Caco-2 (cell line): ENCODE measurements around the gene TMEM131L. TPM values are rescaled to one million over a fixed set of nuclear protein-coding genes. Genes with fewer than 3 reads are reported as not detected.

ENCODE experiments used
- BruUV-seq: library from RNA; stranded (reverse); fragments of 400-500 nt; replicated peaks from 2 replicates; lab custom pipeline; 2021; lab: Mats Ljungman, UMichigan
- CTCF ChIA-PET: fragments of 300-600 bp; sonication (Branson Sonifier 250); formaldehyde crosslinking; loops from one replicate; lab custom pipeline; 2022; ENCODE audit warnings: antibody characterized with exemption; lab: Charles Lee
- POLR2A ChIA-PET: fragments of 300-600 bp; sonication (Branson Sonifier 250); formaldehyde crosslinking; loops from one replicate; lab custom pipeline; 2022; ENCODE audit warnings: antibody characterized with exemption; lab: Charles Lee
- DNase-seq, 2 experiments: peaks; one replicate each; pipeline versions ENCODE4 v3.0.0 to v3.0.0-alpha.2; 2020 to 2022
- H3K27me3 ChIP-seq: replicated peaks from 2 replicates; pipeline ENCODE4 v1.6.0; 2011; ENCODE audit warnings: low read length; ENCODE audit not compliant: control insufficient read depth, insufficient read depth
- H3K36me3 ChIP-seq: 2 replicates; pipeline ENCODE4 v1.5.1; 2011; ENCODE audit warnings: low read length; ENCODE audit not compliant: control insufficient read depth, insufficient read depth
- H3K4me1 ChIP-seq: fragments of 250-450 bp; sonication (Bioruptor Pico); 2 replicates; pipeline ENCODE4 v1.5.1; 2020; ENCODE audit warnings: mild to moderate bottlenecking
- H3K4me3 ChIP-seq: 2 replicates; pipeline ENCODE4 v1.5.1; 2011; ENCODE audit warnings: low read depth, mild to moderate bottlenecking, control low read depth, low read length
- H3K9me3 ChIP-seq: fragments of 250-450 bp; sonication (Bioruptor Pico); 2 replicates; pipeline ENCODE4 v1.5.1; 2020; ENCODE audit warnings: mild to moderate bottlenecking, moderate library complexity
- H3K27ac Mint-ChIP-seq: one replicate; pipeline ENCODE4 v1.8.0; 2022; ENCODE audit warnings: mixed read lengths; ENCODE audit not compliant: unreplicated experiment
- H3K27me3 Mint-ChIP-seq: one replicate; pipeline ENCODE4 v1.8.0; 2022; ENCODE audit warnings: mixed read lengths; ENCODE audit not compliant: insufficient read depth, unreplicated experiment
- H3K36me3 Mint-ChIP-seq: one replicate; pipeline ENCODE4 v1.8.0; 2022; ENCODE audit warnings: mild to moderate bottlenecking, mixed read lengths; ENCODE audit not compliant: insufficient read depth, unreplicated experiment
- H3K4me1 Mint-ChIP-seq: one replicate; pipeline ENCODE4 v1.8.0; 2022; ENCODE audit warnings: low read depth, mixed read lengths; ENCODE audit not compliant: unreplicated experiment
- H3K4me3 Mint-ChIP-seq: one replicate; pipeline ENCODE4 v1.8.0; 2022; ENCODE audit warnings: mild to moderate bottlenecking, moderate library complexity, mixed read lengths; ENCODE audit not compliant: unreplicated experiment
- H3K9me3 Mint-ChIP-seq: one replicate; pipeline ENCODE4 v1.8.0; 2022; ENCODE audit warnings: mixed read lengths; ENCODE audit not compliant: unreplicated experiment
- intact Hi-C: fragments of 100-400 bp; cut with micrococcal nuclease; formaldehyde crosslinking; loops from one replicate; pipeline ENCODE4 v1.10.0; 2022; ENCODE audit not compliant: unreplicated experiment
- total RNA-seq: library from RNA; stranded (reverse); gene quantifications from 2 replicates; pipeline ENCODE4 v1.2.3, GENCODE V29; 2022
- TF ChIP-seq, protein P1 (sequence below), 2 experiments: fragments of 200-600 bp in 1 of 2; IDR thresholded peaks; 1 replicate in 1 of 2; 2 replicates in 1 of 2; pipeline versions ENCODE4 v1.5.1 to v1.8.0; 2011 to 2022; ENCODE audit warnings: antibody characterized with exemption in 1 of 2, control low read depth in 1 of 2, inconsistent platforms in 1 of 2, low read depth in 1 of 2, low read length in 1 of 2, mild to moderate bottlenecking in 1 of 2, moderate library complexity in 1 of 2; ENCODE audit not compliant: insufficient read depth in 1 of 2, severe bottlenecking in 1 of 2, unreplicated experiment in 1 of 2

The TMEM131L gene
- total RNA-seq, 1 experiment from 2014 or later, result 20.8 TPM

DNA sequence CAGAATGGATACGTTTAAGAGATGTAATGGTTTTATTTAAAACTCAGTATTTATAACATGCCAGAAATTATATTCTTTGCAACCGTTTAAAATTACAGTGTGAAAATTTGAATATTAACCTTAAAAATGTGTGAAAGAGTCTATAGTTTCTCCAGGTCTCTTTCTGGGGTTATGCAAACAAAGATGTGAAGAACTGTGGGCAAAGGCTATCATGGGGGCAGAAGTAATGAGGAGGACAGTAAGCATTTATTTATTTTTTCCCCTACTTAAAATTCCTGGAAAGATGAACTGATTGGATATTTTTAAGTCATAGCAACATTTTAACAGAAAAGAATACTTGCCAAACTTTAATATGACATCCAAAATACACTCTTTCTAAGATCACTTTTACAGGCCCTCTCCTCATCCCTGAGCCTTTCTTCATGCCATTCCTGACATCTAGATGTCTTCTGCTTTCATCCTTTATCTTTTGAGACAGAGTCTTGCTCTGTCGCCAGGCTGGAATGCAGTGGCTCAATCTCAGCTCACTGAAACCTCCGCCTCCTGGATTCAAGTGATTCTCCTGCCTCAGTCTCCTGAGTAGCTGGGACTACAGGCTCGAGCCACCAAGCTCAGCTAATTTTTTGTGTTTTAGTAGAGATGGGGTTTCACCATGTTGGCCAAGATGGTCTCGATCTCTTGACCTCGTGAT is 46.1 kb downstream of the TMEM131L start:
- peaks cover 29% of the 10 kb centered on the region for H3K4me1 Mint-ChIP-seq
- TF ChIP-seq, protein P1, sequence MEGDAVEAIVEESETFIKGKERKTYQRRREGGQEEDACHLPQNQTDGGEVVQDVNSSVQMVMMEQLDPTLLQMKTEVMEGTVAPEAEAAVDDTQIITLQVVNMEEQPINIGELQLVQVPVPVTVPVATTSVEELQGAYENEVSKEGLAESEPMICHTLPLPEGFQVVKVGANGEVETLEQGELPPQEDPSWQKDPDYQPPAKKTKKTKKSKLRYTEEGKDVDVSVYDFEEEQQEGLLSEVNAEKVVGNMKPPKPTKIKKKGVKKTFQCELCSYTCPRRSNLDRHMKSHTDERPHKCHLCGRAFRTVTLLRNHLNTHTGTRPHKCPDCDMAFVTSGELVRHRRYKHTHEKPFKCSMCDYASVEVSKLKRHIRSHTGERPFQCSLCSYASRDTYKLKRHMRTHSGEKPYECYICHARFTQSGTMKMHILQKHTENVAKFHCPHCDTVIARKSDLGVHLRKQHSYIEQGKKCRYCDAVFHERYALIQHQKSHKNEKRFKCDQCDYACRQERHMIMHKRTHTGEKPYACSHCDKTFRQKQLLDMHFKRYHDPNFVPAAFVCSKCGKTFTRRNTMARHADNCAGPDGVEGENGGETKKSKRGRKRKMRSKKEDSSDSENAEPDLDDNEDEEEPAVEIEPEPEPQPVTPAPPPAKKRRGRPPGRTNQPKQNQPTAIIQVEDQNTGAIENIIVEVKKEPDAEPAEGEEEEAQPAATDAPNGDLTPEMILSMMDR (IDR thresholded peaks at IDR 0.05; ENCODE audit: insufficient read depth in 1 of 2, low read depth in 1 of 2, low read length in 1 of 2, severe bottlenecking in 1 of 2, unreplicated experiment in 1 of 2), result no peak
- H3K27ac Mint-ChIP-seq, result peak overlapping the region; percentile 56
- Histone ChIP-seq H3K36me3 (no peaks in the 10 kb centered on the region), H3K4me3 (no peak overlapping the region), H3K27me3 (no peaks in the 10 kb centered on the region), H3K4me1 (peaks cover 68% of the 10 kb centered on the region), H3K9me3 (no peaks in the 10 kb centered on the region)
- DNase-seq, result peak; percentile 67 to 75
- POLR2A ChIA-PET, result interaction anchor here (0.6 kb wide), 1 partner anchor 47 kb away, joined by 11 read pairs; no protein-coding TSS in a partner anchor
- no peaks in the 10 kb centered on the region for H3K9me3 Mint-ChIP-seq
- H3K36me3 Mint-ChIP-seq, result peaks cover 4% of the 10 kb centered on the region
- BruUV-seq, result no TSS peak
- CTCF ChIA-PET, result interaction anchor here (0.7 kb wide), 1 partner anchor 19 kb away, joined by 3 read pairs; no protein-coding TSS in a partner anchor
- intact Hi-C loops, result loop anchor here (1.0 kb wide), 2 partner anchors 9 to 167 kb away; no protein-coding TSS in a partner anchor
- H3K4me3 Mint-ChIP-seq, result peak overlapping the region; percentile 6
- no peaks in the 10 kb centered on the region for H3K27me3 Mint-ChIP-seq

DNA sequence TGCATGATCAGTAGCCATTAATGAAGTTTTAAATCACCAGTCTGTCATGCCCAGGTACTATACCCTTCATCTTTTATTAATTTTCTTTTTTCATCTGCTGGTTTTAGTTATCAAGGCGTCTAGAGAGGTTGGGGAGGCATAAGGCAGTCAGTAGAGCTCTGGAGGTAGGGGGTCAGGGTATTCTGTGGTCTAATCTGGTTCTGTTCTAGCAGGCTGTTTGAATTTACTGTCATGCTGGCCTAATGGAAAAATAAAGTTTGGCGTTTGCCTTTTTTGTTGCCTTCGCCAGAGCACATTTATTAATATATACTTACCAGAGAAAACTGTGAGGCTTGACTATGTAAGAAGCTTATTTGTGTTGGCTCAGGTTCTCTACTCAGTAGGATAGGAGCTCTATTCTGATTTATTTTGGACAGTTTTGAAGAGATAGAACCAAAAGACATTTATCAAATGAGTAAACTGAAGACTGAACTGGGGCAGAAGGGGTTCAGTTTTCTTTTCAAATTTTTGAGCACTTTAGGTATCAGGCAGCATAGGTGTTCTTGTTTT is 46.9 kb downstream of the TMEM131L start:
- ChIA-PET CTCF (interaction anchor here (0.7 kb wide), 1 partner anchor 18 kb away, joined by 3 read pairs; no protein-coding TSS in a partner anchor), POLR2A (interaction anchor here (0.6 kb wide), 1 partner anchor 48 kb away, joined by 11 read pairs; no protein-coding TSS in a partner anchor)
- BruUV-seq, result TSS peak; percentile 75

DNA sequence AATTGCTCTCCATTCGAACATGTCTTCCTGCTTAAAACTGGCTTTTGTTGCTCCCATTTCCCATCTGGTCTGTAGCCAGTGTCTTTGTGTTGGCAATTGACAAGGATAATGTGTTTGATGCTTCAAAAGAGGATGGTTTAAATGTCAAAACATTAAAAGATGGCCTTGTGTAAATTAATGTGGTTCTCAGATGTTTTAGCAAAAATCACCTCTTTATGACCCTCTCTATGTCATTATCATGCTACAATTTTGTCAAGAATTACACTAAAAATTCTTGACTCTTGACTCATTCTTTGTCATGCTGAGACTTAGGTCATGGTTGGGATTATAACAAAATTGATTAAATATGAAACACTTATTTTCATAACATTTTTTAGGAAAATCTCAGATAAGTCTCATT is 47.4 kb downstream of the TMEM131L start:
- H3K27me3 Mint-ChIP-seq, result no peaks in the 10 kb centered on the region
- H3K4me1 ChIP-seq, result peaks cover 71% of the 10 kb centered on the region
- peaks cover 29% of the 10 kb centered on the region for H3K4me1 Mint-ChIP-seq
- ChIA-PET POLR2A (no interaction called here), CTCF (no interaction called here)
- H3K36me3 Mint-ChIP-seq, result peaks cover 5% of the 10 kb centered on the region
- no peaks in the 10 kb centered on the region for H3K9me3 ChIP-seq
- H3K4me3 ChIP-seq, result no peak overlapping the region
- no peaks in the 10 kb centered on the region for H3K27me3 ChIP-seq
- peak overlapping the region; percentile 56 for H3K27ac Mint-ChIP-seq
- H3K36me3 ChIP-seq, result no peaks in the 10 kb centered on the region
- H3K4me3 Mint-ChIP-seq, result peak overlapping the region; percentile 24
- intact Hi-C loops, result no loop called here
- no TSS peak for BruUV-seq
- no peaks in the 10 kb centered on the region for H3K9me3 Mint-ChIP-seq
- no peak for DNase-seq
- TF ChIP-seq, protein P1 (IDR thresholded peaks at IDR 0.05; ENCODE audit: insufficient read depth in 1 of 2, low read depth in 1 of 2, low read length in 1 of 2, severe bottlenecking in 1 of 2, unreplicated experiment in 1 of 2), result no peak

More for the DNA sequence above, 46.9 kb downstream of the TMEM131L start:
- DNase-seq, result no peak
- peaks cover 68% of the 10 kb centered on the region for H3K4me1 ChIP-seq
- TF ChIP-seq, protein P1 (IDR thresholded peaks at IDR 0.05; ENCODE audit: insufficient read depth in 1 of 2, low read depth in 1 of 2, low read length in 1 of 2, severe bottlenecking in 1 of 2, unreplicated experiment in 1 of 2), result no peak
- H3K36me3 ChIP-seq, result no peaks in the 10 kb centered on the region
- Mint-ChIP-seq H3K9me3 (no peaks in the 10 kb centered on the region), H3K27me3 (no peaks in the 10 kb centered on the region), H3K4me3 (peak overlapping the region; percentile 24), H3K36me3 (peaks cover 5% of the 10 kb centered on the region), H3K4me1 (peaks cover 25% of the 10 kb centered on the region), H3K27ac (peak overlapping the region; percentile 56)
- H3K4me3 ChIP-seq, result no peak overlapping the region
- H3K9me3 ChIP-seq, result no peaks in the 10 kb centered on the region
- intact Hi-C loops, result loop anchor here (1.0 kb wide), 2 partner anchors 8 to 168 kb away; no protein-coding TSS in a partner anchor
- no peaks in the 10 kb centered on the region for H3K27me3 ChIP-seq
